Measurements from ENCODE around the gene TNS1. TPM values are rescaled to one million over a fixed set of nuclear protein-coding genes. Genes with fewer than 3 reads are reported as not detected.

Gene TNS1
- total RNA-seq, 1 donor from 2014 or later = 828 TPM

GRCh38 chr2:217913436-217913835 is 89.4 kb downstream of the TNS1 start:
- intact Hi-C loops (cut with micrococcal nuclease) = no loop called here
- H3K4me1 ChIP-seq = peaks cover 100% of the 10 kb centered on the region
- TF ChIP-seq CTCF (IDR thresholded peaks at IDR 0.05; ENCODE audit: borderline replicate concordance) = no peak
- no peaks in the 10 kb centered on the region for H3K9me3 ChIP-seq (replicated peaks)
- no peak for DNase-seq
- peaks cover 26% of the 10 kb centered on the region for H3K36me3 ChIP-seq
- H3K27ac ChIP-seq (replicated peaks) = peak overlapping the region; percentile 95
- no peaks in the 10 kb centered on the region for H3K27me3 ChIP-seq (ENCODE audit: low read depth)
- H3K4me3 ChIP-seq = peak overlapping the region; percentile 51

- Histone ChIP-seq H3K27me3 (ENCODE audit: low read depth) (no peaks in the 10 kb centered on the region), H3K27ac (replicated peaks) (peak overlapping the region; percentile 95), H3K9me3 (replicated peaks) (no peaks in the 10 kb centered on the region), H3K4me1 (peaks cover 100% of the 10 kb centered on the region), H3K36me3 (peaks cover 18% of the 10 kb centered on the region), H3K4me3 (peak overlapping the region; percentile 51)
- no peak for TF ChIP-seq CTCF (IDR thresholded peaks at IDR 0.05; ENCODE audit: borderline replicate concordance)
- no peak for DNase-seq
- intact Hi-C loops (cut with micrococcal nuclease) = no loop called here
These were observed 90.4 kb downstream of the TNS1 start for GRCh38 chr2:217912098-217913024.

GRCh38 chr2:217911283-217912097 is 91.3 kb downstream of the TNS1 start:
- peaks cover 100% of the 10 kb centered on the region for H3K4me1 ChIP-seq
- intact Hi-C loops (cut with micrococcal nuclease) = no loop called here
- peak overlapping the region; percentile 95 for H3K27ac ChIP-seq (replicated peaks)
- peak overlapping the region; percentile 51 for H3K4me3 ChIP-seq
- no peak for DNase-seq
- no peaks in the 10 kb centered on the region for H3K27me3 ChIP-seq (ENCODE audit: low read depth)
- no peak for TF ChIP-seq CTCF (IDR thresholded peaks at IDR 0.05; ENCODE audit: borderline replicate concordance)
- no peaks in the 10 kb centered on the region for H3K9me3 ChIP-seq (replicated peaks)
- peaks cover 18% of the 10 kb centered on the region for H3K36me3 ChIP-seq

GRCh38 chr2:217910875-217911212 is 92.0 kb downstream of the TNS1 start:
- peaks cover 17% of the 10 kb centered on the region for H3K36me3 ChIP-seq
- TF ChIP-seq CTCF (IDR thresholded peaks at IDR 0.05; ENCODE audit: borderline replicate concordance) = no peak
- intact Hi-C loops (cut with micrococcal nuclease) = no loop called here
- peaks cover 100% of the 10 kb centered on the region for H3K4me1 ChIP-seq
- peak overlapping the region; percentile 95 for H3K27ac ChIP-seq (replicated peaks)
- no peak for DNase-seq
- H3K27me3 ChIP-seq (ENCODE audit: low read depth) = no peaks in the 10 kb centered on the region
- peak overlapping the region; percentile 51 for H3K4me3 ChIP-seq
- H3K9me3 ChIP-seq (replicated peaks) = no peaks in the 10 kb centered on the region

GRCh38 chr2:217909156-217909820 is 93.5 kb downstream of the TNS1 start:
- intact Hi-C loops (cut with micrococcal nuclease) = no loop called here
- Histone ChIP-seq H3K4me1 (peaks cover 100% of the 10 kb centered on the region), H3K27me3 (ENCODE audit: low read depth) (no peaks in the 10 kb centered on the region), H3K36me3 (peaks cover 14% of the 10 kb centered on the region), H3K9me3 (replicated peaks) (no peaks in the 10 kb centered on the region), H3K4me3 (peak overlapping the region; percentile 13), H3K27ac (replicated peaks) (peak overlapping the region; percentile 95)
- DNase-seq = no peak
- no peak for TF ChIP-seq CTCF (IDR thresholded peaks at IDR 0.05; ENCODE audit: borderline replicate concordance)
